Suprapubic skin (tissue), 4 donors: Measurements from ENCODE around the gene CCDC200.

Experiments used
- CTCF ChIP-seq, 2 donors: fragments of 200-600 bp in 1 of 2; fragments of 450-650 bp in 1 of 2; sonication (generic) in 1 of 2; IDR thresholded peaks; one replicate each; pipeline ENCODE4 v1.5.1; 2016 to 2019; ENCODE audit warnings: antibody characterized with exemption in 2 of 2, mild to moderate bottlenecking in 1 of 2, moderate library complexity in 1 of 2
- POLR2A ChIP-seq, 2 donors: fragments of 450-650 bp; IDR thresholded peaks; one replicate each; pipeline ENCODE4 v1.6.1; 2017; ENCODE audit warnings: antibody characterized with exemption in 2 of 2, mild to moderate bottlenecking in 2 of 2, moderate library complexity in 2 of 2
- POLR2AphosphoS5 ChIP-seq, 3 donors: sonication (generic); formaldehyde crosslinking; IDR thresholded peaks; one replicate each; pipeline ENCODE4 v1.6.1; 2017; ENCODE audit warnings: antibody characterized with exemption in 3 of 3

GRCh38 chr17:43213545-43213944 lies 14.9 kb downstream of the CCDC200 start:
- TF ChIP-seq CTCF (IDR thresholded peaks at IDR 0.05) (no peak), POLR2A (IDR thresholded peaks at IDR 0.05) (no peak), POLR2AphosphoS5 (IDR thresholded peaks at IDR 0.05) (no peak)
